Central memory CD8-positive, alpha-beta T cell (primary cell): ENCODE results near the gene CAVIN3.
"Not testable (repeated sequence)": the region's sequence is repeated elsewhere in the genome, so short reads cannot be mapped to it uniquely, and the experiment has no call there.

Experiments used
- ATAC-seq: fragments of 150-1000 bp; cut with Tn5 transposase; replicated peaks from 2 replicates; pipeline ENCODE4 v1.10.0; 2022; ENCODE audit warnings: mild to moderate bottlenecking, moderate FRiP score, moderate number of reproducible peaks; ENCODE audit not compliant: poor library complexity, severe bottlenecking; ENCODE audit errors: extremely low read depth
- DNase-seq, 2 donors: peaks; one replicate each; pipeline ENCODE4 v3.0.0; 2021; ENCODE audit warnings: low spot score in 2 of 2
- H3K27ac Mint-ChIP-seq: one replicate; pipeline ENCODE4 v1.8.0; 2022; ENCODE audit warnings: low read depth, mild to moderate bottlenecking, moderate library complexity, mixed read lengths
- H3K27me3 Mint-ChIP-seq: one replicate; pipeline ENCODE4 v1.8.0; 2022; ENCODE audit warnings: mixed read lengths
- H3K36me3 Mint-ChIP-seq: one replicate; pipeline ENCODE4 v1.8.0; 2022; ENCODE audit warnings: mild to moderate bottlenecking, moderate library complexity, mixed read lengths; ENCODE audit not compliant: insufficient read depth
- H3K4me1 Mint-ChIP-seq: one replicate; pipeline ENCODE4 v1.8.0; 2022; ENCODE audit warnings: mixed read lengths
- H3K4me3 Mint-ChIP-seq: one replicate; pipeline ENCODE4 v1.8.0; 2022; ENCODE audit warnings: mild to moderate bottlenecking, moderate library complexity, mixed read lengths
- H3K9me3 Mint-ChIP-seq: one replicate; pipeline ENCODE4 v1.8.0; 2022; ENCODE audit warnings: mixed read lengths

The CAVIN3 gene

DNA sequence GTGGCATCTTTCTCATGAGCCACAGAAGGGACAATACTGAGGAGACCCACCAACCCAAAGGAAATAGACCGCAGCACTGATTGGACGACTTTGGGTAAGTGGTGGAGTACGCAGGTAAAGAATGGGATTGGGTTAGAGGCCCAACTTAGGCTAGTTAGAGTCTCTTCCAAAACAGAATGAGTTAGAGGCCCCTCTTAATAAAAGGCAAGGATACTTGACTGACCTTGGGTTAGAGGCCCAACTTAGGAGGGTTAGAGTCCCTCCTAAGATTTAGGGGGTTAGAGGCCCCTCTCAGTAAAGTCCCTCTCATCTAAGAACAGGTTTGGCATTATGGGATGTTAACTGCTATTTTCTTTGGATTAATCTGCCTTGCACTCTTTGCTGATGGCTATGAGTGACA lies 36.1 kb downstream of the CAVIN3 start:
- H3K4me3 Mint-ChIP-seq, result no peak overlapping the region
- DNase-seq (no peak), ATAC-seq (no peak)
- H3K9me3 Mint-ChIP-seq, result no peaks in the 10 kb centered on the region
- no peak overlapping the region for H3K27ac Mint-ChIP-seq
- H3K27me3 Mint-ChIP-seq, result peaks cover 68% of the 10 kb centered on the region
- H3K36me3 Mint-ChIP-seq, result no peaks in the 10 kb centered on the region
- no peaks in the 10 kb centered on the region for H3K4me1 Mint-ChIP-seq

DNA sequence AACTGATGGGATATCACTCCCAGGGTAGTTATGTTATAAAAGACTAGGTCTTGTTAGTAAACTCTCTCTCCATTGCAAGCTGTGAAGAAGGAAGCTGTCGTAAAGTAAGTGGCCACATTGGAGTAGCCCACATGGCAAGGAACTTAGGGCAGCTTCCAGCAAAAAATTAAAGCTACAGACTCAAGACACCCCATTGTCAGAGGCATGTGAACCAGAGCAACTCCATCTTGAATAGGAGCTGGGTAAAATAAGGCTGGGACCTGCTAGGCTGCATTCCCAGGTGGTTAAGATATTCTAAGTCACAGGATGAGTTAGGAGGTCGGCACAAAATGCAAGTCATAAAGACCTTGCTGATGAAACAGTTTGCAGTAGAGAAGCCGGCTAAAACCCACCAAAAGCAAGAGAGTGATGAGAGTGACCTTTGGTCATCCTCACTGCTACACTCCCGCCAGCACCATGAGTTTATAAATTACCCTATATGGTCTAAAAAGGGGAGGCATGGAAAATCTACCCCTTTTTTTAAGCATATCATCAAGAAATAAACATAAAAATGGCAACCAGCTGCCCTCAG lies 36.8 kb downstream of the CAVIN3 start:
- H3K4me1 Mint-ChIP-seq, result no peaks in the 10 kb centered on the region
- no peak for DNase-seq
- no peak overlapping the region for H3K4me3 Mint-ChIP-seq
- no peaks in the 10 kb centered on the region for H3K36me3 Mint-ChIP-seq
- no peak for ATAC-seq
- no peaks in the 10 kb centered on the region for H3K9me3 Mint-ChIP-seq
- H3K27me3 Mint-ChIP-seq, result peaks cover 68% of the 10 kb centered on the region
- no peak overlapping the region for H3K27ac Mint-ChIP-seq

DNA sequence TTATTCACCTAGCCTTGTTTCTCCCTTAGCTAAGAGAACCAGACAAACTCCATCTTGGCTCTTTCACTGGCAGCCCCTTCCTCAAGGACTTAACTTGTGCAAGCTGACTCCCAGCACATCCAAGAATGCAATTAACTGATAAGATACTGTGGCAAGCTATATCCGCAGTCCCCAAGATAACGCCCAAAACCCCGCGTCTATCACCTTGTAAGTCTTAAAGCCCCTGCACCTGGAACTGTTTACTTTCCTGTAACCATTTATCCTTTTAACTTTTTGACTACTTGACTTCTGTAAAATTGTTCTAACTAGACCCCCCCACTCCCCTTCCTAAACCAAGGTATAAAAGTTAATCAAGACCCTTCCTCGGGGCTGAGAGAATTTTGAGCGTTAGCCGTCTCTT lies 39.5 kb downstream of the CAVIN3 start:
- DNase-seq, ATAC-seq, H3K36me3 Mint-ChIP-seq, H3K27ac Mint-ChIP-seq, H3K4me1 Mint-ChIP-seq, H3K9me3 Mint-ChIP-seq, H3K4me3 Mint-ChIP-seq: not testable (repeated sequence)
- H3K27me3 Mint-ChIP-seq, result peaks cover 91% of the 10 kb centered on the region

DNA sequence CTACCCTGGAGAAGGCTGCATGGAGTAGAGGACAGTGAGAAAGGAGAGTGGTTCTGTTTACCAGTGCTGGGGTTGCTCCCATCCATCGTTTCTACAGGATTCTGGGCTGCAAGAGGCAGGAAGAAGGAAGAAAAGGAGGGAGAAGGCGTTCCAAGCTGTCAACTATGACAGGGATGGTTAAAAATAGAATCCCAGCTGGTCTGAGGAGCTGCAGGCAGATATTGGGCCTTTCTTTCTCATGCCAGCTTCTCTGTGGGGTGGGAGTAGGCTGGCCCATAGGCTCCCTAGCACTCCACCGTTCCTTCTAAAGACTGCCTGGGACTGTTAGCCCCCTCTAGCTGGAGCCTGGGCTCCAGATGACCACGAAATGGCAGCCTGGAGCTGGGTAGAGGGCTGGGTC lies 47.1 kb downstream of the CAVIN3 start:
- Mint-ChIP-seq H3K4me1 (no peaks in the 10 kb centered on the region), H3K27ac (no peak overlapping the region), H3K36me3 (no peaks in the 10 kb centered on the region), H3K9me3 (no peaks in the 10 kb centered on the region), H3K4me3 (no peak overlapping the region), H3K27me3 (peaks cover 70% of the 10 kb centered on the region)
- ATAC-seq (no peak), DNase-seq (no peak)

- Mint-ChIP-seq H3K36me3 (no peaks in the 10 kb centered on the region), H3K4me1 (no peaks in the 10 kb centered on the region), H3K27me3 (peaks cover 54% of the 10 kb centered on the region), H3K9me3 (no peaks in the 10 kb centered on the region), H3K27ac (no peak overlapping the region), H3K4me3 (no peak overlapping the region)
- DNase-seq (no peak), ATAC-seq (no peak)
Measured at GRCh38 chr11:6271598-6271997, 48.7 kb downstream of the CAVIN3 start.

GRCh38 chr11:6270584-6271246 lies 49.6 kb downstream of the CAVIN3 start:
- ATAC-seq (no peak), DNase-seq (no peak)
- no peak overlapping the region for H3K27ac Mint-ChIP-seq
- H3K4me1 Mint-ChIP-seq, result no peaks in the 10 kb centered on the region
- H3K4me3 Mint-ChIP-seq, result no peak overlapping the region
- H3K36me3 Mint-ChIP-seq, result no peaks in the 10 kb centered on the region
- H3K9me3 Mint-ChIP-seq, result no peaks in the 10 kb centered on the region
- H3K27me3 Mint-ChIP-seq, result peaks cover 45% of the 10 kb centered on the region

DNA sequence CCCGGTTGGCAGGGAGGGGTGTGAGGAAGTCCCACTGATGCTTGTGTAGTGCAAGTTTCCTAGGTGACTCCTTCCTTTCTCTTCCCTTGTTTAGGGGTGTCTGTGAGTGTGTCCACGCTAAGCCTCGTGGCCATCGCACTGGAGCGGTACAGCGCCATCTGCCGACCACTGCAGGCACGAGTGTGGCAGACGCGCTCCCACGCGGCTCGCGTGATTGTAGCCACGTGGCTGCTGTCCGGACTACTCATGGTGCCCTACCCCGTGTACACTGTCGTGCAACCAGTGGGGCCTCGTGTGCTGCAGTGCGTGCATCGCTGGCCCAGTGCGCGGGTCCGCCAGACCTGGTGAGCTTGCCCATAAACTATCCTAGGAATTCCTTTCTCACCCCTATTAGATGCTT lies 50.3 kb downstream of the CAVIN3 start:
- Mint-ChIP-seq H3K4me3 (no peak overlapping the region), H3K4me1 (no peaks in the 10 kb centered on the region), H3K27me3 (peaks cover 38% of the 10 kb centered on the region), H3K27ac (no peak overlapping the region), H3K9me3 (no peaks in the 10 kb centered on the region), H3K36me3 (no peaks in the 10 kb centered on the region)
- no peak for DNase-seq
- ATAC-seq, result no peak
